ENCODE results near the gene GJB2. TPM values are rescaled to one million over a fixed set of nuclear protein-coding genes. Genes with fewer than 3 reads are reported as not detected.
"Not testable (repeated sequence)": the region's sequence is repeated elsewhere in the genome, so short reads cannot be mapped to it uniquely, and the experiment has no call there.

GJB2 gene
- total RNA-seq, 1 donor from 2014 or later, result 2.3 TPM

DNA sequence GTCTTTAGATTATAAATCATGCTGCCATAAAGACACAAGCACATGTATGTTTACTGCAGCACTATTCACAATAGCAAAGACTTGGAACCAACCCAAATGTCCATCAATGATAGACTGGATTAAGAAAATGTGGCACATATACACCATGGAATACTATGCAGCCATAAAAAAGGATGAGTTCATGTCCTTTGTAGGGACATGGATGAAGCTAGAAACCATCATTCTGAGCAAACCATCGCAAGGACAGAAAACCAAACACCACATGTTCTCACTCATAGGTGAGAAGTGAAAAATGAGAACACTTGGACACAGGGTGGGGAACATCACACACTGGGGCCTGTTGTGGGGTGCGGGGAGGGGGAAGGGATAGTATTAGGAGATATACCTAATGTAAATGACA is 39.4 kb downstream of the GJB2 start:
- H3K36me3 Mint-ChIP-seq (ENCODE audit: low read depth); H3K4me3 Mint-ChIP-seq (ENCODE audit: low read depth); intact Hi-C loops (cut with micrococcal nuclease); H3K27ac Mint-ChIP-seq; H3K9me3 Mint-ChIP-seq; H3K4me1 Mint-ChIP-seq (ENCODE audit: low read depth); DNase-seq (ENCODE audit: low spot score): not testable (repeated sequence)
- peaks cover 53% of the 10 kb centered on the region for H3K27me3 Mint-ChIP-seq (ENCODE audit: low read depth)

DNA sequence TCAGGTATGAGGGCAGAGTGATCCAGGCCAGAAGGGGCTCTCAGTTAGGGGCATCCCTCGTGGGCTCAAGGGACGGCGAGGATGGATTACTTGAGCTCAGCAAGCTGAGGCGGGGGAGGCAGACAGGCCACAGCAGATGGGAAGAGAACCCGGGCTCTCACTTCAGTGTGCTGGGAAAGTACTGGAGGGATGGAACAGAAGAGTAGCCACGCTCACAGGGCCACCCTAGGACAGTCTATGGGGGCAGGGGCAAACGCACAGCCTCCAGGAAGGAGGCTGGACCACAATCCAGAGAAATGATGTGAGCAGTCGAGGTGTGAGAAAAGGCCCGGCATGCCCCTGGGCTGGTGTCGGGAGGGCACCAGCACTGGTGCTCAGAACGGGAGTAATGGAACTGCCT is 41.1 kb downstream of the GJB2 start:
- Mint-ChIP-seq H3K4me1 (ENCODE audit: low read depth) (no peaks in the 10 kb centered on the region), H3K36me3 (ENCODE audit: low read depth) (no peaks in the 10 kb centered on the region), H3K9me3 (no peaks in the 10 kb centered on the region), H3K4me3 (ENCODE audit: low read depth) (no peak overlapping the region), H3K27me3 (ENCODE audit: low read depth) (peaks cover 53% of the 10 kb centered on the region), H3K27ac (no peak overlapping the region)
- intact Hi-C loops (cut with micrococcal nuclease), result no loop called here
- DNase-seq (ENCODE audit: low spot score), result no peak

DNA sequence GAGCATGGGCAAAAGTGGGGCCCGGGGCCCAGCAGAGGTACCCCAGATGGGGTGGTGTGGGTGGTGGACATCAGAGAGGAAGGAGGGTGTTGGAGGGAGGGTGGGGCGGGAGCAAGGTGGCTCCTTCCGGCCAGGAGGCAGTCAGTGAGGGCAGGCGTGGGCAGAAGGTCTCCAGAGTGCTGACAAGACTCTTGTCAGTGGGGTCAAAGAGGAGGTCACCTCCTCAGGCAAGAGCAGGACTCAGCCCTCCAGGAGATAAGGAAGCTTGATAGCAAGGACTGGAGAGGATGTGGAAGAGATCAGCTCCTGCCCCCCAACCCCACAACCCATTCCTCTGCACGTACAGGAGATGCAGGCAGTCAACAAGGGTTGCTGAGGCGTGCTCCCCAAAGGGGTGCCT is 41.7 kb downstream of the GJB2 start:
- Mint-ChIP-seq H3K27ac (no peak overlapping the region), H3K36me3 (ENCODE audit: low read depth) (no peaks in the 10 kb centered on the region), H3K27me3 (ENCODE audit: low read depth) (peaks cover 47% of the 10 kb centered on the region), H3K4me1 (ENCODE audit: low read depth) (no peaks in the 10 kb centered on the region), H3K4me3 (ENCODE audit: low read depth) (no peak overlapping the region), H3K9me3 (no peaks in the 10 kb centered on the region)
- intact Hi-C loops (cut with micrococcal nuclease), result no loop called here
- no peak for DNase-seq (ENCODE audit: low spot score)

DNA sequence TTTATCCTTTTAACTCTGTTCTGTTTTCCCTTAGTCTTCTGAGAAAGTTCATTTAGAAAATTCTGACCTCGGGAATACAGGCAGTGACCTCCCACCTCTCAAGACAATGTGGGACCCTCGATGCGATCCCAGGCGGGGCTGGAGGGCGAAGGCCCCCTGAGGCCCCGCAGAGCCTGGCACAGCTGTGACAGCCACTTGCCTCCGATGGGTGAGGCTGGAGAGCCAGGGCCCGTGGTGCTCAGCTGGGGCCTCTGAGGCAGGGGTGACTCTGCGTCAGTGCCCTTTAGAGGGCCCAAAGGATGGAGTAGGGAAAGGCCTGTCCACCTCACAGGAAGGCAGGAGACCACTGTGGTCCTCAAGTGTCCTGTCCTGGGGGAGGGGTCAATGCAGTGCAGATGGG is 42.2 kb downstream of the GJB2 start:
- no peak for DNase-seq (ENCODE audit: low spot score)
- Mint-ChIP-seq H3K27ac (no peak overlapping the region), H3K4me1 (ENCODE audit: low read depth) (no peaks in the 10 kb centered on the region), H3K27me3 (ENCODE audit: low read depth) (peaks cover 47% of the 10 kb centered on the region), H3K9me3 (no peaks in the 10 kb centered on the region), H3K36me3 (ENCODE audit: low read depth) (no peaks in the 10 kb centered on the region), H3K4me3 (ENCODE audit: low read depth) (no peak overlapping the region)
- intact Hi-C loops (cut with micrococcal nuclease), result no loop called here

DNA sequence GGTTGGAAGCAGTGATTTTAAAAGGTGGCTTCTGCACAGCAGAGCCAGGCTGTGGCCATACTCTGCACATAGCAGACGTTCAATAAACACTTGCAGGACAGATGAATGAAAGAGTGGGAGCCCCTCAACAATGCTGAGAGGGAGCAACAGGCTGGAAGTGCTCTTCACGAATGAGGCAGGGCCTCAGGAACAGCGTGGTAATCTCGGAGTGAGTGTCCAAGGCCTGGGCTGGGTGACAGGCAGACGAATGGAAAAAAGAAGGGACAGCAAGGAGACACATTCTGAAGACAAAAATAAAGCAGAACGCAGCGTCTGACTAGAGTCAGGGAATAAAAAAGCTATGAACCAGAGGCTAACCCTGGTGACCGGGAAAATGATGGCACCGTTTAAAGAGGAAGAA is 43.0 kb downstream of the GJB2 start:
- DNase-seq (ENCODE audit: low spot score), result no peak
- Mint-ChIP-seq H3K27ac (no peak overlapping the region), H3K4me3 (ENCODE audit: low read depth) (no peak overlapping the region), H3K36me3 (ENCODE audit: low read depth) (no peaks in the 10 kb centered on the region), H3K4me1 (ENCODE audit: low read depth) (no peaks in the 10 kb centered on the region), H3K9me3 (no peaks in the 10 kb centered on the region), H3K27me3 (ENCODE audit: low read depth) (peaks cover 46% of the 10 kb centered on the region)
- intact Hi-C loops (cut with micrococcal nuclease), result no loop called here

DNA sequence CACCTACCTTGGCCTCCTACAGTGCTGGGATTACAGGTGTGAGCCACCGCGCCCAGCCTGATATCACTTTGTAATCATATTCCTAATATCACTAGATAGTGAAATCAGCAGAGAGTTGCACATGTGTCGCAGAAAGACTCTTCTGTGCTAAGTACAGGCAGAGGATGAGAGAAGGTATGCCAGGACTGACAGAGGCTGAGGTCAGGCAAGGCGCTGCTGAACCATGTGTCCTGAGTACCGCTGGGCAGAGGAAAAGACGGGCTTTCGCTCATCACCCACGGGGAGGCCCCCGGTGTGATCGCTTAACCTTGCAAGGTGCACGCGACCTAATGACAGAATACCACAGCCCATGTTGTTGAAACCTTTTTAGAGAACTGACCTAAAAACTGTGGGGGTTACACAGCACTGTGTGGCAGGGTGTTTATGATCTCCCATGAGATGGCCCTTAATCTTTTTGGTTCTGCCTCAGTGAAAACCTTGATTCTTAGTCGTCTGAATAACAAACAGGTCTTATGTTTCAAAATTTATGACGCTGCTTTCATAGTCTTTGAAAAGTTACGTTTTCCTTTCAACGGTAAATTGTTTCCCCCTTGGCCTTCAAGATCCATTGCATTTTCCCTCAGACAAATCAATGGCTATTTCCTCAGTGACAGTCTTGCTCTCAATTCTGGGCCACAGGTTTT is 44.1 kb downstream of the GJB2 start:
- intact Hi-C loops (cut with micrococcal nuclease), result no loop called here
- Mint-ChIP-seq H3K4me3 (ENCODE audit: low read depth) (no peak overlapping the region), H3K27me3 (ENCODE audit: low read depth) (peaks cover 45% of the 10 kb centered on the region), H3K9me3 (no peaks in the 10 kb centered on the region), H3K4me1 (ENCODE audit: low read depth) (no peaks in the 10 kb centered on the region), H3K27ac (no peak overlapping the region), H3K36me3 (ENCODE audit: low read depth) (no peaks in the 10 kb centered on the region)
- DNase-seq (ENCODE audit: low spot score), result no peak

DNA sequence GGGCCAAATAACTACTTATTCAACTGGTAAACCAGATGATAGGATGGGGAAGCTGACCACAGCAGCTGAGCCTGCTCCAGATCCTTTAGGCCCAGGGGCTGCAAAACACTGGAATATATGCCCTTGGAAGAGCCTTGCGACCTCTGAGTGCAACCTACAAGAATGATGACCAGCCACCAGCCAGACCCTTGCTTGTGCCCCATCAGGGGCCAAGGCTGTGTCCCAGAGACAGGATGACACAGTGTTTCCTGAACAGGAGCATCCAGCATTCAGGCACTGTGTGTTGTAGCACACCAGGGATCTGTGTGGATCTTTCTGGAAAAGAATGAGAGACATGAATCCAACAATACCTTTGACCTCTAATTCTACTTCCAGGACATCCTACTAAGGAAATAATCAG is 46.4 kb downstream of the GJB2 start:
- Mint-ChIP-seq H3K9me3 (no peaks in the 10 kb centered on the region), H3K4me3 (ENCODE audit: low read depth) (no peak overlapping the region), H3K4me1 (ENCODE audit: low read depth) (no peaks in the 10 kb centered on the region), H3K27me3 (ENCODE audit: low read depth) (peaks cover 49% of the 10 kb centered on the region), H3K36me3 (ENCODE audit: low read depth) (no peaks in the 10 kb centered on the region), H3K27ac (no peak overlapping the region)
- DNase-seq (ENCODE audit: low spot score), result no peak
- intact Hi-C loops (cut with micrococcal nuclease), result no loop called here

DNA sequence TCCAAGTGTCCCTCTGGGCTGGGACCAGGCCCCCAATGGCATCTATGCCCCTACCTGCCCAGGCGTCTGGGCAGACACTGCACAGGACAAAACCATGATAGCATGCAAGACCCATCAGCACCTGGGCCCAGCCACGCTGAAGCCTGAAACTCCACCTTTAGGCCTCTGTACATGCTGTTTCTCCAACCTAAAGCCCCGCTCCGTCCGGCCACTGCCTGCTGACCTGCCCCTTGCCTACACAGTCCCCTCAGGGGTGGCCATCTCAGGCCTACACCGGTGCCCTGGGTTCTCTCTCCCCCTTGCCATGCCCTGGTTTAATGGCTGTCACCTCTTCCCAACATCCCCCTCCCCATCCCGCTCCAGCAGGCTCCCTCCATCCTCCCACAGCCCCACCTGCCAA is 47.2 kb downstream of the GJB2 start:
- H3K27me3 Mint-ChIP-seq (ENCODE audit: low read depth), result peaks cover 55% of the 10 kb centered on the region
- no peaks in the 10 kb centered on the region for H3K36me3 Mint-ChIP-seq (ENCODE audit: low read depth)
- intact Hi-C loops (cut with micrococcal nuclease), result no loop called here

DNA sequence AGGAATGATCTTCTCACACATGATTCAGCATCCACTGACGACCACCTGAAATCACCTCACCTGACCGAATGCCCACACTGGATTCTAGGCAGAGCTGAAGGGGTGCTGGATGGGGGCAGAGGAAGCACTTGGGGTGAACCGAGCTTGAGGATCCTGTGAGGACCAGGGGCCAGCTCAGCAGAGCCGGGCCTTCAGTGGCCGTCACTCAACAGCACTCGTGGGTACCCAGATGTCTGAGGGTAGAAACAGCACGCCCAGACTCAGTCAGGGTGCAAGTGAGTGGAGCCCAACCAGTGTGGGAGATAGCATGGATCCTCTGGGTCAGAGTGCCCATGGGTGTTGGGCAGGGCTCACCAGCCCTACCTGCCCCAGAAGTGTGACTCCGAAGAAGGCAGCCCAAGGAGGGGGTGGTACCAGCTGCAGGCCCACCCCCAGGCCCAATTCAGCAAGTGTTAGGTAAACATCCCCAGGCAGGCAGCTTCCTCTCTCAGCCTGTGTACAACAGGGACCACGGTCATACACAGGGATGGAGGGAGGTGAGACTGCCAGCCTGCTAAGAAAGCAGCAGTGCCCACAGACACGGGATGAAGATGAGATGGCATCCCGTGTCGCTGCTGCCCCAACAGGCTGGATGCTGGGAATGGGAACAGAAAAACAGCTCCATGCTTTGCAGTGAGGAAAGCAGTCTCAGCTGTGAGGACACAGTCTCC is 48.4 kb downstream of the GJB2 start:
- no peak for DNase-seq (ENCODE audit: low spot score)
- H3K27me3 Mint-ChIP-seq (ENCODE audit: low read depth), result peaks cover 65% of the 10 kb centered on the region

More for the DNA sequence above, 47.2 kb downstream of the GJB2 start:
- H3K4me1 Mint-ChIP-seq (ENCODE audit: low read depth), result no peaks in the 10 kb centered on the region
- no peak for DNase-seq (ENCODE audit: low spot score)
- no peak overlapping the region for H3K4me3 Mint-ChIP-seq (ENCODE audit: low read depth)
- H3K9me3 Mint-ChIP-seq, result no peaks in the 10 kb centered on the region
- no peak overlapping the region for H3K27ac Mint-ChIP-seq

DNA sequence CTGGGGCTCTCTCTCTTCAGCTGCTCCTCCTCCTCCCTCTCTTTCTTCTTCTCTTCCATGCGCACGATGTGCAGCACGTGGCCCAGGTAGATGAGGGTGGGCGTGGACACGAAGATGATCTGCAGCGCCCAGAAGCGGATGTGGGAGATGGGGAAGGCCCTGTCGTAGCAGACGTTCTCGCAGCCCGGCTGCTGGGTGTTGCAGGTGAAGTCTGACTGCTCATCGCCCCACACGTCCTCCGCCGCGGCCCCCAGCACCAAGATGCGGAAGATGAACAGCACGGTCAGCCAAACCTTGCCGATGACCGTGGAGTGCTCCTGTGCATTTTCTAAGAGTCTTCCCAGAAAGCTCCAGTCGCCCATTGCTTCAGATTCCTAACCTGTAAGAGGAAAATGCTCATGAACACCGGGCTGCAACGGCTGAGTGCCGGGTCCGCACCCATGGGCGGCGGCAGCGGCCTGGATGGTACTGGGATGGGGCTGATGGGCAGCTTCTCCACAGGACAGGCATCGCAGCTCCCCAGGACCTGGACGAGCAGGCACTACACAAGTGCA is 49.7 kb downstream of the GJB2 start:
- H3K9me3 Mint-ChIP-seq, result no peaks in the 10 kb centered on the region
- H3K27me3 Mint-ChIP-seq (ENCODE audit: low read depth), result peaks cover 66% of the 10 kb centered on the region
- intact Hi-C loops (cut with micrococcal nuclease), result no loop called here

More for the DNA sequence above, 48.4 kb downstream of the GJB2 start:
- Mint-ChIP-seq H3K36me3 (ENCODE audit: low read depth) (no peaks in the 10 kb centered on the region), H3K4me1 (ENCODE audit: low read depth) (no peaks in the 10 kb centered on the region), H3K4me3 (ENCODE audit: low read depth) (no peak overlapping the region), H3K27ac (no peak overlapping the region), H3K9me3 (no peaks in the 10 kb centered on the region)
- intact Hi-C loops (cut with micrococcal nuclease), result no loop called here

DNA sequence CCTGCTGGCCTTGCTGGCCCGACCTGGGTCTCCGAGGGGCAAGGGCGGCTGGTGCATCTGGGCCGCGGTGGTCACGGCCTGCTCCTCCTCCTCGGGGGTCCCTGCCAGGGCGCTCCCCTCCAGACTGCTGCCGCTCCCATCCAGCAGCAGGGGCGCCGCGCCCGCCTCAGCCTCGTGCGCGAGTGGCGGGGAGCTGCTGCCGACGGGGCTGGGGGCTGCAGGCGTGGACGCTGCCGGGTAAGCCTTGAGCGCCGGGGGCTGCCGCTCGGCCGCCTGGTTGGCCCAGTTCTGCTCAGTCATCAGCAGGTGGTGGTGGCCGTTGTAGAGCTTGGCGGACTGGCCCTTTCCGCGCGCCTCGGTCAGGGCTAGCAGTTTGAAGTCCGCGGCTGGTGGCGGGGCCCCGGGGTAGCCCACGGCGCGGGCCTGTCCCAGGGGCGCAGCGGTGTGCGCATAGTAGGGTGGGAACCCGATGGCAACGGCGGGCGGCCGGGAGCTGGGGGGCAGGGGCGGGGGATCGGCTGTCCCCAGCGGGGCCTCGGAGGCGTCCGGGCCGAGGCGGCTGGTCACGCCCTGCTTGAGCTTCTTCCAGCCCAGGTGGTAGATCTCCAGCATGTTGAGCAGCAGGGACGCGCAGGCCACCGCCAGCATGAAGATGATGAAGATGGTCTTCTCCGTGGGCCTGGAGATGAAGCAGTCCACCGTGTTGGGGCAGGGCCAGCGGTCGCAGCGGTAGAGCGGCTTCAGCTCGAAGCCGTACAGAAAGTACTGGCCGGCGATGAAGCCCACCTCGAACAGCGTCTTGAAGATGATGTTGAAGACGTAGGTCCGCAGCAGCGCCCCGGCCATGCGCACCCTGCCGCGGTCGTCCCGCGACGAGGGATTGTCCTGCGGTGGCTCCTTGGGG is 50.5 kb downstream of the GJB2 start:
- intact Hi-C loops (cut with micrococcal nuclease), result no loop called here
- Mint-ChIP-seq H3K27me3 (ENCODE audit: low read depth) (peaks cover 67% of the 10 kb centered on the region), H3K36me3 (ENCODE audit: low read depth) (no peaks in the 10 kb centered on the region), H3K4me3 (ENCODE audit: low read depth) (no peak overlapping the region), H3K27ac (no peak overlapping the region), H3K9me3 (no peaks in the 10 kb centered on the region), H3K4me1 (ENCODE audit: low read depth) (no peaks in the 10 kb centered on the region)
- DNase-seq (ENCODE audit: low spot score), result no peak

More for the DNA sequence above, 49.7 kb downstream of the GJB2 start:
- no peaks in the 10 kb centered on the region for H3K36me3 Mint-ChIP-seq (ENCODE audit: low read depth)
- no peak overlapping the region for H3K27ac Mint-ChIP-seq
- no peak for DNase-seq (ENCODE audit: low spot score)
- H3K4me3 Mint-ChIP-seq (ENCODE audit: low read depth), result no peak overlapping the region
- H3K4me1 Mint-ChIP-seq (ENCODE audit: low read depth), result no peaks in the 10 kb centered on the region

DNA sequence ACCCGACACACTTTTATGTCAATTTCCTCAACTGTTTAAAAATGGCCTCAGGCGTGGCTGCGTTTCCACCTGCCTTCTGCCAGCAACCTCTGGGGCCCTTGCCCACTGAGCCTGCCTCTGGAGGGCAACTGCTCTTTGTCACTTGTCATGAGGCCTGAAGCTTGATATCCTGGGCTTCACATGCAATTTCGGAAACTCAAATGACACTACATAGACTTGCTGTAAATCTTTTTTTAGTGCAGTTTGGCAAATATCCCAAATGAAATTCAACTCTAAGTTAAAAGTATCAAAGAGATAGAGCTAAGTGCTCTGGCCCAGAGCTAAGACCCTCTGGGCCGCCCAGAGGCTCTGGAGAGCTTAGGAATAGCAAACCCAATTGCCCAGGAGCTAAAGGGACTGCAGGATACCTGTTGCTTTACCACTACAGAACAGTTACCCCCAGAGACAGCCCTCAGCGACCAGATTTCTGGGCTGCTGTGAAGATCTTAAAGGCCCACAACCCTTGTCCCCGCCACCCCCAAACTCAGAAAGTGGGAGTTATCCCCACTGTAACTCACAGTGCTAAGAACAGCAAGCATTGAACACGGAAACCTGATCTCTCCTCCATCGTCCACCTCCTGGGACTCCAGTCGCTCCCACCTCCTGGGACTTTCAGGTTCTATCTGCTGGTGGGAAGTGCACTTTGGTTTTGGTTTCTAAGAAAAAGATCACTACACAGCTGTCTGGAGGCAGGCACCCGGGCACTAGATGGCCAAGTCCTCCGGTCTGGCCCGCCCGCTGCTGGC is 51.3 kb downstream of the GJB2 start:
- Mint-ChIP-seq H3K36me3 (ENCODE audit: low read depth) (no peaks in the 10 kb centered on the region), H3K4me1 (ENCODE audit: low read depth) (no peaks in the 10 kb centered on the region), H3K4me3 (ENCODE audit: low read depth) (no peak overlapping the region), H3K9me3 (no peaks in the 10 kb centered on the region), H3K27me3 (ENCODE audit: low read depth) (peaks cover 66% of the 10 kb centered on the region), H3K27ac (no peak overlapping the region)
- intact Hi-C loops (cut with micrococcal nuclease), result no loop called here
- no peak for DNase-seq (ENCODE audit: low spot score)
